Measurements from ENCODE around the gene STT3A. TPM values are rescaled to one million over a fixed set of nuclear protein-coding genes. Genes with fewer than 3 reads are reported as not detected.
A peak's percentile ranks its signal among the peaks of the same experiment; 100 is the strongest.

STT3A gene
- total RNA-seq, 2 experiments from 2014 or later, result 123 TPM

DNA sequence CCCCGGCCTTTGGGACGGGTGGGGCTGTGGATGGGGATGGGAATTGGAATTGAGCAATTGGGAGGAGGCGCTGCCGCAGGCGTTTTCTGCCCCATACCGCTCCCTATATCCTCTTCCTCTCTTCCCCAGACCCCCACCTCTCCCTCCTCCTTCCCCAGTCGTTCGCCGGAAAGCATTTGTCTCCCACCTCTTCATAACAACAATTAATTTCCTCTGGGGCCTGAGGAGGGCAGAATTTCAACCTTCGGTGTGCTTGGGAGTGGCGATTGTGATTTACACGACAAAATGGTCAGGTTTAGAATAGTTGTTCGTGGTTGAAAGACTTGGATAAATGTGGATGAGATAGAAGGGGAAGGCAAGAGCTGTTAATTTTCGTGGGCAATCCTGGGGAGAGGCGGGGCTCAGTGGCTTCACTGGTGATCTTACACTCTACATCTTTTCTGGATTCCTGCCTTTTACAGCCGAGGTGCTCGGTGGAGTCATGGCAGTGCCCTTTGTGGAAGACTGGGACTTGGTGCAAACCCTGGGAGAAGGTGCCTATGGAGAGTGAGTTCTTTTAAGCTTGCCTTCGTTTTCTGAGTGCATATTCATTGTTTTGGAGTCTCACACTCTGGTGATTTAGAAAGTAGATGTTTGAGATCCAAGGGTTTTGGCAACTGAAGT is 33.8 kb downstream of the STT3A start:
- Mint-ChIP-seq H3K27me3 (no peaks in the 10 kb centered on the region), H3K36me3 (ENCODE audit: low read depth) (peaks cover 47% of the 10 kb centered on the region), H3K4me3 (peak overlapping the region; percentile 98), H3K27ac (peak overlapping the region; percentile 92), H3K9me3 (no peaks in the 10 kb centered on the region), H3K4me1 (peaks cover 43% of the 10 kb centered on the region)
- CTCF ChIA-PET, result interaction anchor here (0.6 to 1.6 kb wide), 9 partner anchors 10 to 261 kb away, joined by 3 to 7 read pairs (median 4); partner anchors contain the start of genes EI24, HYLS1 and STT3A
- POLR2A ChIA-PET, result interaction anchor here (1.1 to 5.8 kb wide), 14 partner anchors 9 to 276 kb away, joined by 3 to 97 read pairs (median 6); partner anchors contain the start of genes EI24, HYLS1, PUS3 and STT3A
- DNase-seq, result peak; percentile 41

- peaks cover 48% of the 10 kb centered on the region for H3K4me1 Mint-ChIP-seq
- H3K27me3 Mint-ChIP-seq, result no peaks in the 10 kb centered on the region
- CTCF ChIA-PET, result interaction anchor here (0.9 to 1.5 kb wide), 6 partner anchors 9 to 260 kb away, joined by 3 to 7 read pairs (median 4); partner anchors contain the start of genes EI24, HYLS1 and STT3A
- POLR2A ChIA-PET, result interaction anchor here (1.1 to 5.8 kb wide), 9 partner anchors 8 to 275 kb away, joined by 3 to 97 read pairs (median 11); partner anchors contain the start of genes EI24, HYLS1, PUS3 and STT3A
- H3K36me3 Mint-ChIP-seq (ENCODE audit: low read depth), result peaks cover 44% of the 10 kb centered on the region
- DNase-seq, result no peak
- peak overlapping the region; percentile 4 for H3K27ac Mint-ChIP-seq
- no peaks in the 10 kb centered on the region for H3K9me3 Mint-ChIP-seq
- peak overlapping the region; percentile 98 for H3K4me3 Mint-ChIP-seq
Measured at GRCh38 chr11:125627236-125627910, 34.7 kb downstream of the STT3A start.

DNA sequence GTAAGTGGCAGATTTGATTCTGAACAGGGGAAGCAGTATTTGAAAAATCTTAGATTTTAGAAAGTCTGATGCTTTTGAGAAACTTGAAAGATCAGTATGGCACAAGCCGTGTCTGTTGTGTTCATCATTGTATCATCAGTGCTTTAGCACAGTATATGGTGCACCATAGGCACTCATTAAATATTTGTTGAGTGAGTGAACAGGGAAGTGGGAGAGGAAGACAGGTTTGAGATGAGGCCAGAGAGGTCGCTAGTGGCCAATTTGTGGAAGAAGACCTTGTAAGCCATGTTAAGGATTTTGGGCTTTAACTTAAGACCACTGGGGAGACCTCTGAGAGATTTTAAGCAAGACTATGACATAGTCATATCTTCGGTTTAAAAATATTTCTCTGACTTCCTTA is 45.2 kb downstream of the STT3A start:
- Mint-ChIP-seq H3K27me3 (no peaks in the 10 kb centered on the region), H3K9me3 (no peaks in the 10 kb centered on the region), H3K27ac (no peak overlapping the region), H3K4me3 (no peak overlapping the region), H3K36me3 (ENCODE audit: low read depth) (peaks cover 68% of the 10 kb centered on the region), H3K4me1 (peaks cover 18% of the 10 kb centered on the region)
- POLR2A ChIA-PET, result interaction anchor here (1.4 kb wide), 1 partner anchor 12 kb away, joined by 5 read pairs; the partner anchor contains the start of gene CHEK1
- no peak for DNase-seq
- CTCF ChIA-PET, result interaction anchor here (0.8 to 1.4 kb wide), 2 partner anchors 11 to 250 kb away, joined by 3 to 5 read pairs; no protein-coding TSS in a partner anchor

- Mint-ChIP-seq H3K27me3 (no peaks in the 10 kb centered on the region), H3K27ac (no peak overlapping the region), H3K4me1 (peaks cover 18% of the 10 kb centered on the region), H3K36me3 (ENCODE audit: low read depth) (peaks cover 68% of the 10 kb centered on the region), H3K9me3 (no peaks in the 10 kb centered on the region), H3K4me3 (no peak overlapping the region)
- POLR2A ChIA-PET, result interaction anchor here (1.4 kb wide), 1 partner anchor 13 kb away, joined by 5 read pairs; the partner anchor contains the start of gene CHEK1
- CTCF ChIA-PET, result interaction anchor here (1.4 kb wide), 1 partner anchor 11 kb away, joined by 5 read pairs; no protein-coding TSS in a partner anchor
- DNase-seq, result no peak
Measured at GRCh38 chr11:125638315-125638714, 45.7 kb downstream of the STT3A start.

DNA sequence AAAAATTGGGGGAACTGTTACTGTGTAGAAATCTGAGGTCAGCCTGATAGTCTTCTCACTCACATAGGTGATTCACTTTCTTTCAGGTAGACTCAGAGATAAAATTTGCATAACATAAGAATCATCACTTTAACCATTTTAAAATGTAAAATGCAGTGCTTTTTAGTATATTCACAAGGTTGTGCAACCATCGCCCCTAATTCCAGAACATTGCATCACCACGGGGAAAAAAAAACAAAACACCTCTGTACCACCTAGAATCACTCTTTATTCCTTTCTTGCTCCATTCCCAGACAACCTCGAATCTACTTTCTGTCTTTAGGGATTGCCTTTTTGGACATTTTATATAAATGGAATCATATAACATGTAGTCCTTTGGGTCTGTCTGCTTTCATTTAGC is 53.2 kb downstream of the STT3A start:
- Mint-ChIP-seq H3K36me3 (ENCODE audit: low read depth) (peaks cover 73% of the 10 kb centered on the region), H3K4me3 (no peak overlapping the region), H3K9me3 (no peaks in the 10 kb centered on the region), H3K27me3 (no peaks in the 10 kb centered on the region), H3K4me1 (peaks cover 19% of the 10 kb centered on the region), H3K27ac (no peak overlapping the region)
- POLR2A ChIA-PET, result interaction anchor here (2.5 kb wide), 1 partner anchor 20 kb away, joined by 11 read pairs; the partner anchor contains the start of gene CHEK1
- DNase-seq, result no peak
- CTCF ChIA-PET, result no interaction called here

DNA sequence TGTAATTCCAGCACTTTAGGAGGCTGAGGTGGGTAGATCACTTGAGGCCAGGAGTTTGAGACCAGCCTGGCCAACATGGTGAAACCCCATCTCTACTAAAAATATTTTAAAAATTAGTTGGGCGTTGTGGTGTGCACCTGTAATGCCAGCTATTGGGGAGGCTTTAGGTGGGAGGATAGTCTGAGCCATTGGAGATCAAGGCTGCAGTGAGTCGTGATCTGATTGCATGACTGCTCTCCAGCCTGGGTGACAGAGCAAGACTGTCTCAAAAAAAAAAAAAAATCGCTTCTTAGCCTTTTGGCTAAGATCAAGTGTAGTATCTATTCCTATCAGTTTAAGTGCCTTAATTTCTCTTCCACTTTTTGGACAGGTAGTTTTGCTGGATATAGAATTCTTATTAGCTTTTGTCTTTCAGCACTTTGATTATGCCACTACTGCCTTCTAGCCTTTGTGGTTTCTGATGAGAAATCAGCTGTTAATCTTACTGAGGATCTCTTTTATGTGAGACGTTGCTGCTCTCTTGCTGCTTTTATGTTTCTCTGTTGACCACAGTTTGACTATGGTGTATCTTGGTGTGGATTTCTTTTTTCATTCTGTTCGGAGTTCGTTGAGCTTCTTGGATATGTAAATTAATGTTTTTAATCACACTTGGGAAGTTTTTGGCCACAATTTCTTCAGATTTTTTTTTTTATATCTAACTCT is 57.0 kb downstream of the STT3A start:
- H3K36me3 Mint-ChIP-seq (ENCODE audit: low read depth), result peaks cover 63% of the 10 kb centered on the region
- CTCF ChIA-PET, result interaction anchor here (0.5 to 1.2 kb wide), 4 partner anchors 57 to 187 kb away, joined by 3 to 5 read pairs (median 4); partner anchors contain the start of gene STT3A
- POLR2A ChIA-PET, result interaction anchor here (0.7 to 0.9 kb wide), 4 partner anchors 56 to 238 kb away, joined by 3 read pairs; partner anchors contain the start of gene EI24

DNA sequence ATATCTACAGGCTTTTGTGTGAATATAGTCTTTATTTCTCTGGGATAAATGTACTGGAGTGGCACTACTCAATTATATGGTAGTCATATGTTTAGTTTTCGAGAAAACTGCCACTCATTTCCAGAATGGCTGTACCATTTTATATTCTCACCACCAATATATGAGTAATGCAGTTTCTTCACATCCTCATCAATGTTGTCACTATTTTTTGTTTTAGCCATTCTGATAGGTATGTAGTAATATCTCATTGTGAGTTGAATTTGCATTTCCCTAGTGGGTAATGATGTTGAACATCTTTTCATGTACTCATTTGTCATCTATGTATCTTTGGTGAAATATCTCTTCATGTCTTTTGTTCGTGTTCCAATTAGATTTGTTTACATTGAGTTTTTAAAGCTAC is 70.0 kb downstream of the STT3A start:
- DNase-seq, result no peak
- Mint-ChIP-seq H3K9me3 (peaks cover 10% of the 10 kb centered on the region), H3K4me1 (peaks cover 18% of the 10 kb centered on the region), H3K27ac (no peak overlapping the region), H3K36me3 (ENCODE audit: low read depth) (peaks cover 72% of the 10 kb centered on the region), H3K4me3 (no peak overlapping the region), H3K27me3 (no peaks in the 10 kb centered on the region)
- CTCF ChIA-PET, result no interaction called here
- POLR2A ChIA-PET, result no interaction called here

More for the DNA sequence above, 57.0 kb downstream of the STT3A start:
- H3K27ac Mint-ChIP-seq, result peak overlapping the region; percentile 65
- H3K4me1 Mint-ChIP-seq, result peaks cover 24% of the 10 kb centered on the region
- no peak overlapping the region for H3K4me3 Mint-ChIP-seq
- no peak for DNase-seq
- no peaks in the 10 kb centered on the region for H3K9me3 Mint-ChIP-seq
- no peaks in the 10 kb centered on the region for H3K27me3 Mint-ChIP-seq

GRCh38 chr11:125663910-125664309 is 71.3 kb downstream of the STT3A start:
- no peak overlapping the region for H3K4me3 Mint-ChIP-seq
- POLR2A ChIA-PET, result no interaction called here
- H3K36me3 Mint-ChIP-seq (ENCODE audit: low read depth), result peaks cover 73% of the 10 kb centered on the region
- H3K27me3 Mint-ChIP-seq, result no peaks in the 10 kb centered on the region
- CTCF ChIA-PET, result interaction anchor here (0.7 kb wide), 1 partner anchor 40 kb away, joined by 4 read pairs; no protein-coding TSS in a partner anchor
- H3K4me1 Mint-ChIP-seq, result peaks cover 18% of the 10 kb centered on the region
- no peak overlapping the region for H3K27ac Mint-ChIP-seq
- H3K9me3 Mint-ChIP-seq, result peaks cover 10% of the 10 kb centered on the region
- DNase-seq, result no peak

DNA sequence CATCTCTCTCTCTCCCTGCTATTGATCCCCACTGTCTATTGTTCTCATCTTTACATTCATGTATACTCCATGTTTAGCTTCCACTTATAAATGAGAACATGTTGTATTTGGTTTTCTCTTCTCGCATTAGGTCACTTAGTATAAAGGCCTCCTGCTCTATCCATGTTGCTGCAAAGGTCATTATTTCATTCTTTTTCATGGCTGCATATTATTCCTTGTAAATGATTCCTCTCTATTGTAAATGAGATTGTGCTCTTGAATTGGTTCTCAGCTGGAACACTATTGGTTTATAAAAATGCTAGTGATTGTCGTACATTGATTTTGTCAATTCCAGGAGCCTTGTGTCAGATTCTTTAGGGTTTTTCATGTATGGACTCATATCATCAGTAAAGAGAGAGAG is 74.5 kb downstream of the STT3A start:
- no peak overlapping the region for H3K4me3 Mint-ChIP-seq
- POLR2A ChIA-PET, result no interaction called here
- DNase-seq, result no peak
- H3K27me3 Mint-ChIP-seq, result no peaks in the 10 kb centered on the region
- peaks cover 10% of the 10 kb centered on the region for H3K9me3 Mint-ChIP-seq
- CTCF ChIA-PET, result no interaction called here
- peaks cover 86% of the 10 kb centered on the region for H3K36me3 Mint-ChIP-seq (ENCODE audit: low read depth)
- no peak overlapping the region for H3K27ac Mint-ChIP-seq
- peaks cover 17% of the 10 kb centered on the region for H3K4me1 Mint-ChIP-seq

GRCh38 chr11:125670172-125670571 is 77.5 kb downstream of the STT3A start:
- H3K27ac Mint-ChIP-seq, result no peak overlapping the region
- H3K36me3 Mint-ChIP-seq (ENCODE audit: low read depth), result peaks cover 59% of the 10 kb centered on the region
- peaks cover 2% of the 10 kb centered on the region for H3K4me1 Mint-ChIP-seq
- ChIA-PET POLR2A (interaction anchor here (1.0 to 1.2 kb wide), 2 partner anchors 10 to 21 kb away, joined by 3 read pairs; no protein-coding TSS in a partner anchor), CTCF (no interaction called here)
- H3K9me3 Mint-ChIP-seq, result peaks cover 8% of the 10 kb centered on the region
- H3K4me3 Mint-ChIP-seq, result no peak overlapping the region
- DNase-seq, result no peak
- H3K27me3 Mint-ChIP-seq, result no peaks in the 10 kb centered on the region

GRCh38 chr11:125671561-125671960 is 78.9 kb downstream of the STT3A start:
- H3K36me3 Mint-ChIP-seq (ENCODE audit: low read depth), result peaks cover 54% of the 10 kb centered on the region

More at GRCh38 chr11:125671561-125671960, 78.9 kb downstream of the STT3A start:
- no peak overlapping the region for H3K27ac Mint-ChIP-seq
- peaks cover 2% of the 10 kb centered on the region for H3K4me1 Mint-ChIP-seq
- no peak overlapping the region for H3K4me3 Mint-ChIP-seq
- peaks cover 4% of the 10 kb centered on the region for H3K9me3 Mint-ChIP-seq
- no peaks in the 10 kb centered on the region for H3K27me3 Mint-ChIP-seq
- POLR2A ChIA-PET, result interaction anchor here (0.7 kb wide), 1 partner anchor 619 kb away, joined by 4 read pairs; no protein-coding TSS in a partner anchor
- DNase-seq, result no peak
- CTCF ChIA-PET, result interaction anchor here (0.6 to 1.4 kb wide), 2 partner anchors 9 to 182 kb away, joined by 3 to 4 read pairs; partner anchors contain the start of gene ACRV1
